Left ventricle myocardium superior (tissue), 1 donor: ENCODE results near the gene APELA. TPM values are rescaled to one million over a fixed set of nuclear protein-coding genes. Genes with fewer than 3 reads are reported as not detected.

ENCODE experiments used
- ATAC-seq: fragments of 200-7000 bp; cut with Tn5 transposase; one replicate; pipeline ENCODE4 v1.9.1; 2020; ENCODE audit warnings: mild to moderate bottlenecking, moderate library complexity
- DNase-seq: peaks from one replicate; pipeline ENCODE4 v3.0.0-alpha.2; 2020
- intact Hi-C: fragments of 100-400 bp; cut with micrococcal nuclease; formaldehyde crosslinking; loops from one replicate; pipeline ENCODE4 v1.11.0; 2022
- long read RNA-seq: library from polyadenylated mRNA; unstranded; transcript quantifications from one replicate; pipeline ENCODE4 v2.0.0, GENCODE V29; 2021
- total RNA-seq: library from RNA; stranded (reverse); fragmentation: NEBNext Ultra II Directional; extraction: Animal tissue kit (Norgen Biotek cat#: 25700); gene quantifications from one replicate; pipeline ENCODE4 v1.2.1, GENCODE V29; 2021
- donor health status: DM: no; HTN: yes; CAD: no; lungs with severe emphysema.

Gene APELA, protein sequence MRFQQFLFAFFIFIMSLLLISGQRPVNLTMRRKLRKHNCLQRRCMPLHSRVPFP
- total RNA-seq: not detected
- long read RNA-seq: 0 reads

DNA sequence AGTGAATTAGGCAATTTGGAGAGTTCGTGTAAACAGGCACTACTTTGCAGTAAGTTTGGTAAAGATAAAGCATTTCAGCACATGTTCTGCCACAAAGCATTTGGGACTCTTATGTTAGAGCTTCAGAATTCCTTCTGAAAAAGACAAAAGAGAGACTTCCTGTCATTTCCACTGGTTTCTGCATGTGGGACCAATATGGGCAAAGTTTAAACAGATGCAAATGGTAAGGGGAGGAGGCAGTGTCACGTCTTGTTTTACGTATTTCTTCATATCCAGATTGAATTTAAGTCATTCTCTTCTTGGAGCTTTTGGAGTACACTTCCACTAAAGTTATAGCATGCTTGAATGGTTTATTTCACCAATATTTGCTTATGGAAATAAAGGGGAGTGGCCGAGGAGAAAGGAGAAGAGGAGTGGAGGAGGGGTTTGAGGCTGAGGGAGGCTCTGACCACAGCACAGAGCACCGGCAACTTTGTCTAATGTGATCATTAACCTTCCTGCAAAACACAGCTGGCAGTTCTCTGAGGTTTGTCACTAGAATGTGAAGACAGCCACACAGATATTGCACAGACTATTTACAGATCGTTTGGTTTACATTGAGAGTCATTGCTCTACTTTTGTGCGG is at the start of gene APELA:
Gene APELA, plus strand, starts transcription at position 479 of the 625 bp plus-strand sequence. CDS start 154 bp downstream, outside the sequence.
- DNase-seq (no peak), ATAC-seq (no peak)
- intact Hi-C loops: no loop called here

DNA sequence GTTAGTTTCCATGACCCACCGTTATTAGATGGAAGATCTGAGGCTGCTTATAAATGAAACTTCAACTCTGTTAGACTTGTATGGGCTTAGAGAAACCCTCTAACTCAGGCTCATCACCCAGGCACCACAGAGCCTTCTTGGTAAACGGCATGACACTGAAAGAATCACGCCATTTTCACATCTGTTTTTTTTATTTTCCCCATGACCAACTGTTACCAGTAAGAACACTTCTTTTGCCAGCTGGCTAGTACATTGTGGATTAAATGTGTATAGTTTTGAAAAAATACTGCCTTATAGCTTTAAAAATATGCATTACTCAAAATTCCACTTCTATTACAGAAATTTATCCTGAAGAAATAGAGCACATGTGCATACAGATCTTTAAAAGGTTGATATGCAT is 48.0 kb upstream of the APELA start:
- ATAC-seq (no peak), DNase-seq (no peak)
- intact Hi-C loops: no loop called here

DNA sequence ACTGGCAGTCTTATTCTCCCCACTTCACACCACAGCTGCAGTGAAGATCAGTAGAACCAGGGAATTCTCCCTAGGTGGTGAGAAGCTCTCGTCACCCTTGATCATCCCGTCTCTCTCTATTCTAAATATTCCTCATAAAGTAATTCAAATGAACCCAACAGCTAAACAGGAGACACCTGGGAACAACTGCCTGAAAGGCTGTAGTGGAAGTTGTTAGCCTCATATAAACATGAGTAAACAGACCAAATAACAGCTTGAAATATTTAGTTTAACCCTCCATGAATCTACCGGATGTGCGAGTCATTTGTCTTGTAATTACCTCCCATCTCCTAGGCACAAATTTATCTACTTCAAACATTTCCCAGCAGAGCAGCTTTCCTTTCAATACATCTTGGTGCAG is 30.4 kb upstream of the APELA start:
- no peak for ATAC-seq
- DNase-seq: no peak

DNA sequence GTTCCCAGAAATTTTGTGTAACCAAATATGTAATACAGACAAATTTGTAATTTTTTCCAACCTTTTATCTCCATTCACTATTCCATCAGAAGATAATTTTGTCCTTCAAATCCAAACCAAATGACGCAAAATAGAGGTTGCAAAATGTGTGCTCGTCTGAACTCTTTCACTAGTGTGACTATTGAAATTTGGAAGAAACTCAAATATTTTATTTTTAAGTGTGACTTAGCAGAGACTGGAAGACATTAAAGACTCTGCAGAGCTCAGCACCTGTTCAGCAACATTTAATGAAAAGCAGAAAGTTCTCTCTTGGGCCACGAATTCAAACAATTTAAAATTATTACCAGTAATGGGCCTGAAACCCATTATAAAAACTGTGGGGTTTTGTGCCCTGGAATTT is 30.0 kb upstream of the APELA start:
- intact Hi-C loops: no loop called here
- DNase-seq: no peak
- ATAC-seq: no peak

More for the DNA sequence above, 30.4 kb upstream of the APELA start:
- intact Hi-C loops: no loop called here

DNA sequence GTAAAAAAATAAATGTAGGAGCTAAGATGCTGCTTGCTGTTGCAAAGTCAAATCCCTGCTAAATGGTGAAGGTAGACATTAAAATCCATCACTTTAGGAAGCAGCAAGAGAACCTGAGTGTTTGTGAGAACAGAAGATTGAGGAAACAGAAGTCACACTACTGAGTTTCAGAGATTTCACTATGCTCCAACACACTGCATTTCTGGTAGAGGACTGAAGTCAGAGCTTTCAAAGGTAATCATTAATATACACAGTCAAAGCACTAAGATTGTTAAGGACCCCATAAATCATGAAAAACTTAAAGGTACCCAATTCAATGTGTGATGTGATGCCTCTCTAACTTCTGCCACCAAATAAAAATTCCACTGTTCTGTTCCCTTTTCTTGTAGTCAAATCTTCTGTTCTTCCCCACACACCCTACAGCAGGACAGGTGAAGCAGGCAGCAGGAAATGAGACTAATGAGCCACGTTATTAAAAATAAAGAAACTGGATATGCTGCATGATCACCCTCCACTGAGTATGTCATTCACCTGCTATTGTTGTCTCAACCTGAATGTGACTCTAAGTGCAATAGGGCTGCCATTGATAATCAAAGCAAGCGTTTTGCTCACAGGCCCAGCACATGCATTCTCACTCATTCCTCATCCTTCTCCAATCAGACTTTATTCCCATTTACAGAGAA is 28.9 kb upstream of the APELA start:
- ATAC-seq: no peak
- intact Hi-C loops: no loop called here
- no peak for DNase-seq

DNA sequence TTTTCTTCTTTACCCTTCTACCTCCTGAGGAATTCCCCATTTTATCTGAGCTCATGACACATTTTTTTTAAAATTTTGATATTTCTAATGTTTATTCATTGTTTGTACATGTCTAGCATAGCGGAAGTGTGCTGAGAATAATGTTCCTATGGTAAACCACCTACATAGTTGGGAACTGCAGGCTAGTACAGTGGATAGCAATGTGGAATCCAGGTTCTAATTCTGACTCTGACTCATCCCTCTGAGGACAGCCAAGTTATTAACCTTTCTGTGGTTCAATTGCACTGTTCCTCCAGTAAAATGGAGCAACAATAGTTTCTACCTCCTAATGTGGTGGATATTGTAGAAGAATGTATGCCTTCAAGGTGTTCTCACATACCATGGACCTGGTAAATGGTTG is 20.6 kb upstream of the APELA start:
- DNase-seq (no peak), ATAC-seq (no peak)
- intact Hi-C loops: no loop called here

DNA sequence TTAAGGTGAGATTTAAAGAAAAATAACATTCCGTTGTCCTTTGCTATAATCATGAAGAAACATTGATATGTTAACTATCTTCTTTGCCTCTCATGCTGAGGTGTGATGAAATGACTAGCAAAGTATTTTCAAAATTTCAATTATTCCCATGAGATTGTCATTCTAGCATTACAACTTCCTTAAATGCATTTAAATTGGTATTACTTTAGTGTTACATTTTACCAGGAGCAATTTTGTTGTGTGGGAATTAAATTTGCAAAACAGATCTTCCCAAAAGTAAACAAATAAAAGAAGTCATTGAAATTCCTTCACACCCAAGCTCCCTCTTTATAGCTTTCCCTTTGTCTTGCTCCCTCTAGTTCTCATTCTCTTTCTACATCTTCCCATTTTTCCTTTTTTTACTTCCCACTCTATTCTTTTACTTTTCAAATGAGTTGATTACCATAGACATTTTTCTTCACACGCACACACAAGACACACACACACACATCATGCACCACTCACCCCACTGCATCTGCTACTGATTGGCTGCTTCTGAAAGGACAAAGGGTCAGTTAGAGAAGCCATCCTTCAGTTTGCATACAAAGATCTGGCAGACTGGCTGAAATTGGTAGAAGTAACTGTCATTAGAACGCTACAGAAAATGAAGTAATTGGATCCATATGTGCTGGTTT is 10.0 kb upstream of the APELA start:
- ATAC-seq (no peak), DNase-seq (no peak)
- intact Hi-C loops: no loop called here

DNA sequence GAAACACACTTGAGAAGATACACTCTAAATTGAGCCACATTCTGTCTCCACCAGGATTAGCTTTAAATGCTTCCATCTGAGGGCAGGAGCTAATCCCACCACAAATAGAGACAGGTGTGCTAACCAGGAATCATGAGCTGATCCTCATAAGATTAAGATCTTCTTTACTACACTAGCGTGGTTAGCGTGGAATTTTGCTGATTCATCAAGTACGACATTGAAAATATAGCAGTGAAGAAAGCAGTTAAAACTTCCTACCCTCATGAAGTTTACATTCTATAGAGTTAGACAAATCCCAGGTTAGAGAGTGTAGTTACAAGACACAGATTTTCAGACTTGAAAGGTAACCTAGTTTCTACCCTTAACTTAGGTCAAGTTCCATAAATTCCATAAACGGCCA is 5.3 kb upstream of the APELA start:
- ATAC-seq: no peak
- intact Hi-C loops: no loop called here
- no peak for DNase-seq

DNA sequence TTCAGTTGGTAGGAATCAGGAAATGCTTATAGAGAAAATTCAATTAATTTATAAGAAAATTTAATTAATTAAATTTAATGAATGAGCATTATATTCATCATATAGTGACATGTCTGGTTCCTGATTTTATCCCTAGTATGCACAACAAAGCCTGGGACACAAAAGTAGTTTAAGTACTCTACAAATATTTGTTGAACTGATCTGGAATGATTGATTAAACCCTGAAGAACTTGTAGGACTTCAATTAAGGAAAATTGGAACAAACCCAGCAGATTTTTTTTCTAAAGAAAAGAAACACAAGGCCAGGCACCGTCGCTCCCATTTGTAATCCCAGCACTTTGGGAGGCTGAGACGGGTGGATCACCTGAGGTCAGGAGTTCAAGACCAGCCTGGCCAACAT is 4.5 kb upstream of the APELA start:
- intact Hi-C loops: no loop called here
- no peak for DNase-seq
- ATAC-seq: no peak

DNA sequence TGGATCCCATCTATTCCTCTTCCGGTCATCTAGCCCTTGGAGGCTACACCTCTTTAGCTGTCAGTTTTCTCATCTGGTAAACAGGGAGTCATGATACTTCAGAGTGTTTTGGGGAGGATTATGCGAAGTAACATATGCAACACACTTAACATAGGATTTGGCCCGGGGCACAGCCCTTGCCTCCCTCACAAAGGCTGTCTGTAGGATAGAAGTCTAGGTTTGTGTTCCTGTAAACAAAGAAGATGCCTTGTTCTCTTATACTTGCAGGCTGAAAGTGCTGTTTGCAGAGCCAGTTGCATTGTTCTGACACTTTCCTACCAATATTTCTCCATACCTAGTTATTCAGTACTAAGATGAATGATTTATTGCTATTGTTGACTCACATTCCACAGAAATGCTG is 2.2 kb upstream of the APELA start:
- DNase-seq: no peak
- no peak for ATAC-seq

DNA sequence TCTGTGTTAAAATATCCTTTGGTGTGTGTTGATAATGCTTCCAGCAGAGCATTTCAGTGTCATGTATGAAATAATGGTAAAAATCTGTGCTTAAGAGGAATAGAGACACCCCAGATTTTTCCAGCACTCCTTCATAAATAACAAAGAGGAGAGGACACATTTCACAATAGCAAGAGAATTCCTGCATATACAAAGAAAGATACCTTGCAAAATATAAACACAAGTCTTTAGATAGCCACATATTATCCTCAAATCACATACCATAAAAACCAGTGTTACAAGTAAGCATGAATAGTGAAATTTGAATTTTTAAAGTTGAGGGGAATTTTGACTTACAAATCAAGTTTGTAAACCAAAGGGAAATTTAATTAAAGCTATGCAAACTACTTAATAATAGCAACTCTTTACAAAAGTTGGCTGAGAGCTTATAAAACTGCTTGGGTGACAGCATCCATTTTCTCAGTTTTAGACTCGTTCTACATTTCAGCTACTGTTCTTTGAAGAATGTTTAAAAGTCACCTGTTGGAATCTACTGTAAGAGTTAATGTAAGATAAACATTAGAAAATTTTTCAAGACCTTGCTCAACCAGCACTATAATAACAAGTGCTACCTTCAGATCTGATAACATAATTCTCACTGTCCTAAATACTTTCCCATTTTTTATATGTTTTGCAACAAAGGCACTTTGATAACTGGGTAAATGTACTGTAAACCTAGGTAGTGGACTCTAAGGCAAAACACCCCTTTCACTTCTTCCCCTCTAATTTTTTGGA is 3.7 kb downstream of the APELA start:
- intact Hi-C loops: no loop called here
- DNase-seq (no peak), ATAC-seq (no peak)

More for the DNA sequence above, 2.2 kb upstream of the APELA start:
- intact Hi-C loops: no loop called here

DNA sequence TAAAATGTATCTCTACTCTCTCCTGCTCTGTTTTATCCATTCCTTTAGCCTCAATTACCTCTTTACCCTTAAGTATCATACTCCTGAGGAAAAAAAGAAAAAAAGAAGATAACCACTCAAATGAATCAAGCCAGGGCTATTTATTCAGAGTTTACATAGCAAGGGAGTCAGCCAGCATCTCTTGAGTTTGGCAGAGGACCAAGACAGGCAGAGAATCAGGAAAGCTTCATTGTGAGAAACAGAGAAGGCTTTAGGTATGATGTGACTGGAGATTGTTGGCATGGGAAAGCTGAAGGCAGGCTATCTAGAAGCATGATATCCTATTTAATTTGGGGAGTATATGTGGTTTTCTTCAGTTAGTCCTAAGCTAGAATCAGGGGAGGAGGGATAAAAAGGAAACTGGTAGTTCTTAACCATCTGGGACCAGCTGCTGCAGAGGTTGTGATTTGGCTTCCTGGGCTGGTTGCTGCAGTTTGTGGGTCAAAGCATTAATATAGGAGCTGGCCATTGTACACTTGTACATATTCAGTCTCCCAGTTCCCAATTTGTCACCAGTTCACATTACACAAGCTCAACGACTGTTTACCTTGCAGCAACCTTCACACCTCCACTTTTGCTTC is 11.2 kb downstream of the APELA start:
- ATAC-seq (no peak), DNase-seq (no peak)
- intact Hi-C loops: no loop called here

DNA sequence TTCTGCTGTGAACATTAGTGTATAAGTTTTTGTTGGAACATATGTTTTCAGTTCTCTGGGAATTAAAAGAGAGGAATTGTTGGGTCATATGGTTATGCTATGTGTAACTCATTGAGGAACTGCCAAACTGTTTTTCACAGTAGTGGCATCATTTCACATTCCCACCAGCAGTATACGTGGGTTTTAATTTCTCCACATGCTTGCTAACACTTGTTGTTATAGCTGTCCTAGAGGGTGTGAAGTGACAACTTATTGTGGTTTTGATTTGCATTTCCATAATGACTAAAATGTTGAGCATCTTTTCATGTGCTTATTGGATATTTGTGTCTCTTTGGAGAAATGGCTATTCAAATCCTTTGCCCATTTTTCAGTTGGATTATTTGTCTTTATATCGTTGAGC is 13.7 kb downstream of the APELA start:
- intact Hi-C loops: no loop called here
- ATAC-seq (no peak), DNase-seq (no peak)

DNA sequence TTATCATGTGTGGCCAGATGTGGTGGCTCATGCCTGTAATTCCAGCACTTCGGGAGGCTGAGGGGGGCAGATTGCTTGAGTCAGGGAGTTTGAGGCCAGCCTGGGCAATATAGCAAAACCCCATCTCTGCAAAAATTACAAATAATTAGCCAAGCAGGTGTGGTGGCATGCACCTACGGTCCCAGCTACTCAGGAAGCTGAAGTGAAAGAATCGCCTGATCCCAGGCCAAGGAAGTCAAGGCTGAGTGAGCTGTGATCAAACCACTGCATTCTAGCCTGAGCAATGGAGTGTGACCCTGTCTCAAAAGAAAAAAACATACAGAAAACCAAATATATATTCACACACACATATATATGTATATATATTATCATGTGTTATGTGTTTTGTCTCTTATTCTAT is 15.0 kb downstream of the APELA start:
- no peak for DNase-seq
- intact Hi-C loops: no loop called here

DNA sequence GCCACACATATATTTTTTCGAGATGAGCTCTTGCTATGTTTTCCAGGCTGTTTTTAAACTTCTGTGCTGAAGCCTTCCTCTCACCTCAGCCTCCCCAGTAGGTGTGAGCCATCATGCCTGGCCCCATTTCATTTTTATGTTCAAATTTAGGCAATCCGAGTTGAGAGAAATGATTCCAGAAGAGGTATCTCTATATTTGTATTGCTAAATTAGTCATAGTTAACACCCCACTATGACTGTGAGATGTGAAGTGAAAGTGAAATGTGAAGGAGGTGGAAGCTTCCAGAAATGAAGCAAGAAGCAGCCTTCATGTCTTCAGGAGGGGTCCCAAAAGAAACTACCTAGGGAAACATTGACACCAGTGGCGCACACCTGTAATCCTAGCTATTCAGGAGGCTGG is 17.7 kb downstream of the APELA start:
- intact Hi-C loops: no loop called here
- no peak for ATAC-seq
- DNase-seq: no peak

More for the DNA sequence above, 15.0 kb downstream of the APELA start:
- ATAC-seq: no peak

DNA sequence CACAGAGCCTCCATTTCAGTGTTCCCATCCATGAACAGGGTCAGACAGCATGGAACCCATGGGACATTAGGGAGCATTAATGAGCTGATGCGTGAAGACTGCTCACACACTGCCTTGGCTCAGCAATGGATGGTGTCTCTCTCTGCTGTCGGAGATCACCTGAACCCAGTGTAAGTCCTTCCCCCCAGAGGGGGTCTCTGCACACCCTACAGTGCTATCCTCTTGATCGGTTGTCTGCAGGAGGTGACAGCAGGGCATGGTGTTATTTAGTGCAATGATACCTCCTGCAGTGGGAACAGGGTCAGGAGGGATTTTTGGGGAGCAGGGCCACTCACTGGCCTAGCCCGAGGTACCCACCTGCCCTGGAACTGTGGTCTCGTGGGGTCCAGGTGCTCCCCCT is 25.6 kb downstream of the APELA start:
- ATAC-seq (no peak), DNase-seq (no peak)
- intact Hi-C loops: no loop called here

DNA sequence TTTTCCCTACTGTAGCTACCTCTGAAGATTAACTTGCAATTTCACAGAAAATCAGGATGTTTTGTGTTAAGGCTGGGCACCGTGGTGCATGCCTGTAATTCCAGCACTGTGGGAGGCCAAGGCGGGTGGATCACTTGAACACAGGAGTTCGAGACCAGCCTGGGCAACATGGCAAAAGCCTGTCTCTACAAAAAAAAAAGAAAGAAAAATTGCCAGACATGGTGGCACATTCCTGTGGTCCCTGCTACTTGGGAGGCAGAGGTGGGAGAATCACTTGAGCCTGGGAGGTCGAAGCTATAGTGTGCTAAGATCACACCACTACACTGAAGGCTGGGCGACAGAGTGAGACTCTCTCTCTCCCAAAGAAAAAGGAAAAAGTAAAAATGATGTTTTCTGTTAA is 27.4 kb downstream of the APELA start:
- intact Hi-C loops: no loop called here
- ATAC-seq: no peak
- no peak for DNase-seq

DNA sequence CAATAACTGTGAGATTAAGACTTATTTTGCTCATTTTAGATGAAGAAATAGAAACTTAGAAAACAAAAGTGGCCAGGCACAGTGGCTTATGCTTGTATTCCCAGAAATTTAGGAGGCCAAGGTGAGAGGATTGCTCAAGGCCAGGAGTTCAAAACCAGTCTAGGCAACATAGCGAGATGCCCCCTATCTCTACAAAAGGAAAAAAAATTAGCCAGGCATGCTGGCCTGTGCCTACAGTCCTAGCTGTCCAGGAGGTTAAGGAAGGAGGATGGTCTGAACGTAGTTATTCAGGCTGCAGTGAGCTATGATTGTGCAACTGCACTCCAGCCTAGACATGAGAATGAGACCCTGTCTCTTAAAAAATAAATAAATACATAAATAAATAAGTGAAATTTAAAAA is 28.0 kb downstream of the APELA start:
- intact Hi-C loops: no loop called here
- DNase-seq (no peak), ATAC-seq (no peak)

DNA sequence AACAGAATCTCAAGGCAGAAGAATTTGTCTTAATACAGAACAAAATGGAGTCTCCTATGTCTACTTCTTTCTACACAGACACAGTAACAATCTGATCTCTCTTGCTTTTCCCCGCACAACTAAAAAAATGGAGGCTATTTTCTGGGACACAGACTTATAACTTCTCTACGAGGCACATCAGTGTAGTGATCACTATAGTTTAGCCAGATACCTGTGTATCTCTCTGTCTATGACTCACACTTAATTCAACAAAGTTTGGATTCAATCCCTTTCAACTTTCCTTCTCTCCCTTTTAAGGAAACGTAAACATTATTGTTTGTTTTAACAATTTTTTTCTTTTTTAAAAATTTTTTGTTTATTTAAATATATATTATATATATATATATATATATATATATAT is 29.4 kb downstream of the APELA start:
- ATAC-seq: no peak
- intact Hi-C loops: no loop called here
- no peak for DNase-seq
